Hematopoietic multipotent progenitor cell (in vitro differentiated cells): ENCODE data around the gene POU6F2. TPM values are rescaled to one million over a fixed set of nuclear protein-coding genes. Genes with fewer than 3 reads are reported as not detected.

ENCODE experiments used
- DNase-seq, 3 donors: peaks; one replicate each; pipeline ENCODE4 v3.0.0-alpha.2; 2011 to 2015; ENCODE audit warnings: low read depth in 2 of 3, low spot score in 2 of 3
- total RNA-seq: library from RNA; depleted of rRNA; stranded (reverse); fragments of >200 nt; gene quantifications from one replicate; pipeline ENCODE4 v1.2.3, GENCODE V29; 2012

POU6F2 gene
- total RNA-seq, 1 donor, result not detected

DNA sequence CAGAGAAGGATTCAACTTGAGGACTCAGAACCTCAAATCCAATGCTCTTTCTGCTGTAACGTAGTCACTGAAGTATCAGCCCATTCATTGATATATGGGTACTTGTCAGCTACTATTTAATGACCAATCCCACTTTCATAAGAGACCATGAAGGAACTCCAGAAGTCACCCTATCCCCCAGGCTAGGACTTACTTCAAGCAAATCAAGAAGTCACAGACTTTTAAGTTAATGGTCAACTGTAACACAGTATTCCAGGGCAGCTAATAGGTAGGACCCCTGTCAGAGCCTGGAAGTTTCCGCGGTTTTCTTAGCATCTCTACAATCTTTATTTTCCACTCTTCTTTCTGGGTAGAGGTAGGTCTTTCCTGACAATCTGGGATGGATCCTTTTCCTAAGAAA is 269.9 kb downstream of the POU6F2 start:
- DNase-seq, result no peak

DNA sequence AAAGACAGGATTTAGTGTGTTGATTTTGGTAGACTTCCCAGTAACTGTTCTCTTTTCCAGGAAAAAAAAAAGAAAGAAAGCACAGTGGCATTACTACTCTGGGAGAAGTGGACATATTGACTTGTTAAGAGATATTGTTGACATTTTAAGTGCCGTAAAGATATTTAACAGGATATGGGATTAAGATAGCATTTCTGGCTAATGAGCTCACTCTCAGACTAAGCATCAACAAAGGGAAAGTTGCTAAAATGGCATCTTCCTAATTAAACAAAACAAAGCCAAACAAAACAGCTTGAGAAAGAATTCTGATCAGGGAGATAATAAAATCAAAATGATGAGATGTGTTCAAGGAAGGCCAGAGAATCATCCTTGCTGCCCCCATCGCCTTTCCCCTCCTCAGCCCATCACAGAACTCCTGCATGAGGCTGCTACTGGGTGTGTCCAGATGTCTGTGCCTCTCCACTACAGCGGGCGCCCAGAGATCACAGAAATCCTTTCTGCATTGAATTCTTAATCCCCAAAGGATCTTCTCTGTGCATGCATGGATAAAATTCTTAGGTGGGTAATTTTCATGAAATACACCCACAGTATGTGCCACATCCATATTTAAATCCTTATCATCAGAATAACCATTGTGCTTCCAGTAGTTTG is 270.5 kb downstream of the POU6F2 start:
- DNase-seq, result no peak

DNA sequence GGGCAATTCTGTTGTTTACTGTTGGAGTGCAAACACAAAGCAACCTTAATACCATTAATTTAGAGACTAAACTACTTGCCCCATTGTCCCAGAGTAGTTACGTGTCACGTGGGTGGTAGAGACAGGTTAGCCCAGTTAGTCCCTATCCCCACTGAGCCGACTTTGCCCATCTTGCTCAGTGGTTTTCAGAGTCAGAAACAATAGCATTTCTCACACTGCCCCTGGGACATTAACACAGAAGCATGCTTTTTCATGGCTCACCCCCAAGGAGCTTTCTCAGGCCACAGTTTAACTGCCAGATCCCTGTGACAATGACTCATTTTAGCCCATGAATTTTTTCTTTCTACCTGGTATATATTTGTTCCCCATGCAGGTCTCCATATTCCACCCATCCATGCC is 271.0 kb downstream of the POU6F2 start:
- no peak for DNase-seq

DNA sequence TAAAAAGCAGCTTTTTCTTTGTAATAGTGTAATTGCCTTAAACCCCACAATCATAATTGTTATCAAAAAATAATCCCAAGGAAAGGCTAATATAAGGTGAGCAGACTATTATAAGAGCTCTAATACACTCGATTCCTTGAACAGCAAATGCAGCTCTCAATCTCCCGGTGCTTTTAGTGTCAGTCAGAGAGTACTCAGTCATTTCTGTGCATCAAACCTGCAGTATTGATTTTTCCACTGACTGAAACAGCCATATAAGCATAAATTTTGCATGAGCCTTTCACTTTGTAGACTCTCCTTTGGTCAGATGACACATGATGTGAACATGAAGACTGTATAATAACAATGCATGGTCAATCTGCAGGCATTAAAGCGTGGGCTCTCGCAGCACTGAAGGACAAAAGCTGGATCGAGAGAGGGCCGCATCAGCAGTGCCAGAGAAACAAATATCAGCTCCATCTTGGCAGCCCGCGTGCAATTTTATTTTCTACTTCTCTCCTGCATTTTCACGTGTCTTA is 272.0 kb downstream of the POU6F2 start:
- DNase-seq, result no peak

DNA sequence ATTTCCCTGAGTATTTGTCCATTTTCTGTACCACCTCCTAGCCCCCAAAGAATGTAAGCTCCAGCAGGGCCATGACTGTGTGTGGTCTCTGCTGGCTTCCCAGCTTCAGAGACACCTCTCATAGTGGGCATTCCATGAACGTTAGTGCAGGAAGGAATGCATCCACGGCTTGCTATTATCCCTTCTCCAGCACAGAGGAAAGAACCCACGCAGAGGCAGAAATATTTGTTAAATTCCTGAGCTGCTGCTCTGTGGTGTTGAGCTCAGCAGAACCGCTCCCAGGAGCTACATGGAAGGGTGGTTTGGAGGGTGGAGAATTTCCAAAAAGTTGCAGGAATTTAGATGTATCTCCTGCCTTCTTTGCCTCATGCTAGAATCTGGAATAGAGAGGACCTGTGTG is 275.2 kb downstream of the POU6F2 start:
- DNase-seq, result no peak

DNA sequence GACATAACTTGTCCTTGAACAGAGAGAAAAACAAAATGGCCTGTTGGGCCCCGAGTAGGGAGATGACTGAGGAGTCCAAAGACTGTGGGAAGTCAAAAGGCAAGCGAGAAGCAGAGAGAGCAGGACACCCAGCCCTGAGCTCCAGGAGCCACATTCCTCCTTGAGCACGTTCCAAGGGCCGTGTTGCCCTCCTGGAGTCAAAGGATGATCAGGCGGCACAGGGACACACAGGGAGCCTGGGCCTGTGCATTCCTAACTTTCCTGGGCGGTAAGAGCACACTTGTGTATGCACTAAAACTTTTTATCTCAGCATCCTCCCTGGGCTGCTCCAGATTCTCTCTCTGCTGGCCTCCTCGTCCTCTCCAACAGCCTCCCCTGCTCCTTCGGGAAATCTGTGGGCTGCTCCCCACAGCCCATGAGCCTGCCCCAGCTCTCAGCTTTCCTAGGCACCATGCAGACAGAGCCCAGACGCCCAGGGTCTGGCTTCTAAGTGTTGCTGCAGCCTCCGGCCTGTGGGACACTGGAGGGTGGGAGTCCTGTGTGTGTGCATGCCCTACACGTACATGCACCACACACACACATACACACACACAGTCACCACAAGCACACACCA is 281.8 kb downstream of the POU6F2 start:
- no peak for DNase-seq

DNA sequence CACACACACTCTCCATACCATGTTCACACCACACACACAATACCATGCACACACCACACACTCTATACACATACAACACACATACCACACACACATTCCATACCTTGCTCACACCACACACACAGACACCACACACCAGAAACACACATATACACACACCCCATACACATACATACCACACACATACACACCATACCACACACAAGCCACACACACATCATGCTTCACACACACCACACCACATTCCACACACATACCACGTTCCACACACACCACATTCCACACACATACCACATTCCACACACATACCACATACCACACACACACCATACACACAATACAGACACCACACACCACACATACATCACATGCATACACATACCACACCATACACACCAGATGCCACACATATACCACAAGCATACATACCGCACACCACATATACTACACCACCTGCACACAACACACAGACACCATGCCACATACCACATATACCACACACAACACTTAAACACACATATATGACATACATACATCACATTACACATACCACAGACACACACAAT is 282.7 kb downstream of the POU6F2 start:
- DNase-seq, result no peak

DNA sequence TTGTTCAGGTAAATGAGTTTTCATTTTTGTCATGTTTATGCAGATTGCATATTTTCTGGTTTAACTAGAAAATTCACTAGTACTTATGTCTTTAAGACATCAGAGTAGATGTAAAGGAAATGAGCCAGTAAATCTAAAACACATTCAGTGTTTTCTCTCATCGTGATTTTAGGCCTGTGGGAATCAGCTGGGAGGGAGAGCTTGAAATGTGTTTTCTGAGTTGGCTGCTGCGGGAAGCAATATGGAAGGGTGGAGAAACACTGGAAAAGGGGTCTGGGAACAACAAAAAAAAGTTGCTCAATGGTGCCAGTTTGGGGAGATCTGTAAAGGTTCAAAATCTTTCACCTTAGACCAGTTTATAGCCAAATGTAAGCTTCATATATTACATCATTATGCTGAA is 284.1 kb downstream of the POU6F2 start:
- no peak for DNase-seq

DNA sequence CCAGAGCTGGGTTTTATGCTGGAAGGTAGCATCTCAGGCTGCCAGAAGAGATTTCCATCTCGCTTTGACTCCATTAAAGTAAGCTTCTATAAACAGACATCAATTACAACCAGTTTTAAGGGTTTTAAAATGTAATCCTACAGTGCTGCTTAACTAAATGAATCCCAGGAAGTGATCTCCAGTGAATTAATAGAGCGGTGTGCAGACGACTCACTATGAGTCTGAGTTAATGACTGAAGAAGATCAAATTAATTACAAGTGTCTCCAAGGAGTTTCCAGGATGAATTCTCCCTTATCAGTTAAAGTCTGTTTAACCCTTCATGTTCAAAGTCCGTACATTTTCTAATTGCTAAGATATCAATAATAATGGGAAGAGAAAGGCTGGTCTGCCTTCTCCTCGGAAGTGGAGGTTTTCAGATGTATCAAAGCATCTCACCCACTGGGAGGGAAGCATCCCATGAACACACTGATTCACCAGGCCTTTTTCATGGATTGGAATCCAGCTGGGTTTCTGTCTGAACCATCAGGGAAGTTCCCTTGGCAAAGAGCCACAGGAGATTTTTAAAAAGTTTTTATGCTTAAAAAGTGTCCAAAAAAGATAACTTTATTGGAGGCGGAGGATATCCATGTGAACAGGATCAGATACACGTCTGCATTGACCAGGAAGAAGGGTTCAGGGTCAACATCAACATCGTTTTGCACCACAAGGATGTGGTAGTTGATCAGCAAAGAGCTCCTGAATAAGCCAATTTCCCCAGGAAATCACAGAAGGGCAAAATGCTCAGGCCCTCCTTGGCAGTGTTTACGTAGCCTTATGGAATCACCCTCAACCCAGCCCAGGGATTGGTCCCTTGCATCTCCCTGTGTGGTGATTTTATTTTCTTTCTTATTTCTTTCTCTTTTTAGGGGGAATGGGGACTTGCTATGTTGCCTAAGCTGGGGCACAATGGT is 288.2 kb downstream of the POU6F2 start:
- no peak for DNase-seq

DNA sequence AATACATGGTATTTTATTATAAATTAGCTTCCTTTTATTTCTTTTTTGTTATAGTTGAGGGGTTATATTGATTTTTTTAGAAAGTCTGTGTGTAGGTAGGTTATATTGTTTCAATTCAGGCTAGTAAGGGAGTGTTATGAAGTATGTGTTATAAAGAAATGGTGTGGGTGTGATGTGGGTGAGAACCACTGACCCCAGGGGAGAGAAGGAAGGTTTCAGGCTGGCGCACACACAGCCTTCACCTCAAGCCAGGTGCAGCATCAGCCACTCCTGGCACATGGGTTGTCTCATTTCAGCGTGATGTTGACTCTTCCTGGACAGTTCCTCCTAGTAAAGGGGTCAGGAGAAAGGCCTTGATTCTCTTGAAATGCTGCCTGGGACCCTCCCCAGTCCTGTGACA is 291.3 kb downstream of the POU6F2 start:
- no peak for DNase-seq

DNA sequence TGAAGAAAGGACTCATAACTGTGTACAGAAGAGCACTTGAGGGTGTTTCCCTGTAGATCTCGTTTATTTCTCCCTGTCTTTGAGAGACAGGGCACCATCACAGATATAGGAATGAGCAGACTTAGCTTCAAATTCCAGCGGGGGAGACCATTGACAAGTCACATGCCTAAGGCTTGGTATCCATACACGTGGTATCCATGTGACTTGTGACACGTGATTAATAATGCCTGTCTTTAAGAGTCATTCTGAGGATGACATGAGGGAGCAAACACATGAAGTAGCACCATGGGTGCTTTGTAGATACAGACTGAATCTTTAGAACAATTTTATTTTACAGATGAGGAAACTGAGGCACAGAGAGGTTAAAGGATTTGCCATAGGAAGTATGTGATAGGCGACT is 292.3 kb downstream of the POU6F2 start:
- DNase-seq, result no peak

DNA sequence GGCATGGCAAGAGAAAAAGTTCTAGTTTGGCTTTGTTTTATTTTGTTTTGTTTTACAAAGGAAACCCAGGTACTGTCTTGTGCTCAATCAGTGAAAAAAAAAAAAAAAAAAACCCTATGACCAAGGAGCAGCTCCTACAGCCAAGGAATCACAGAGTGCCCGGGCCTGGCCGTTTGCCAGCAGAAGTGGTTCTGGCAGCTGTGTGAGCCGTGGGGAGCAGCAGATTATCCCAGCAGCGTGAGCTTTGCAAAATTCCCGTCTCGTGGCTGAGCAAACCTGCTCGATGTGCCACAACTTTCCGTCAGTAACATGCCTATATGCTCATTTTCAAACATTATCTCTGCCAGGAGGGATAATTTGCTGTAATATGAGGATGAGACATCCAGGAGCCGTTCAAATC is 293.7 kb downstream of the POU6F2 start:
- no peak for DNase-seq

DNA sequence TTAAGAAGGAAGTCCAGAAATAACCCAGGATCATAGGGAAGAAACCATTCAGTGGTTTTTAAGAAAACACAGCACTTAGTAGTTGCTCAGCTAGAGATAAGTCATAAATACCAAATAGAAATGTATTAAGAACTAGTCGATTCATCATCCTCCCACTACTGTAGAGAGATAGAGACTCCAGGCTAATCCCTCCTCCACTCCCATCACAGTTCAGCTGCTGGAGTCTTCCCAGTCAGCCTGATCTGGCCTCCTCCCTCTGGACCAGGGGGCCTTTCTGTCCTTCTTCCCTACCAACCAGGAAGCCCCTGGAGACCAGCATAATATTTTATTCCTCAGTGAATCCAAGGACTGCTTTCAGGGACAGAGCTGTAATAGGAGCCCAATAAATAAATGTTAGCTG is 294.4 kb downstream of the POU6F2 start:
- DNase-seq, result no peak

DNA sequence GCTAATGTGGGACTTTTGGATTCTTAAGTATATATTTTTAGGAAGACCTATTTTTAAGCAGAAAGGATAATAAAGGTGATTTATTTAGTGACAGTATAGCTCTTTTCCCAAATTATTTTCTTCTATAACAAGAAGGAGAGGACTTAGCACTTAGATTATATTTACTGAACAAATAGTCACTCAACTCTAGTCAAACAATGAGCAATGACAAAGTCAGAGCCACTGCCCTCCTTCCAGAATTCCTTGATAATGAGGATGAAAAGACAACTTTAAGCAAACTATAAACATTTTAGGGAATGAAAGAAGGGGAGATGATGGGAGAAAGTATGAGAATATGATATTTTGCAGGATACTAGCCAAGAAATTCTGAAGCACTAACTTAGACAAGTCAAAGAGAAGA is 295.0 kb downstream of the POU6F2 start:
- no peak for DNase-seq

DNA sequence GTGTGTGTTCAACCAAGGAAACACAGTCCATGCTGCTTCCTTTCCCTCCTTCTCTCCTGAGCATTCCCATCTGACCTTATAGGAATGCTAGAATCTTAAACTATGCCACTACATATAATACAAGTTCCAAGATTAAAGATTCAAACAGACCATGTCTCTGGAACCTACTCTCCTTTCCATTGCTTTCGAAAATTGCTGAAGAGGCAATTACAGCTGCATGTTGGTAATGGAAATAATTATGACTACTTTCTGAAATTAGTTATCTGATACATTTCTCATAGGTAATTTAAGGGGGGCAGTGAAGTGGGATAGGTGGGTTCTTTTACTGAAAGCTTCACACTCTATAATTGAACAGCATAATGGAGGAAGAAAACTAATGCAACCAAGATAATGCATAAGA is 302.6 kb downstream of the POU6F2 start:
- no peak for DNase-seq

DNA sequence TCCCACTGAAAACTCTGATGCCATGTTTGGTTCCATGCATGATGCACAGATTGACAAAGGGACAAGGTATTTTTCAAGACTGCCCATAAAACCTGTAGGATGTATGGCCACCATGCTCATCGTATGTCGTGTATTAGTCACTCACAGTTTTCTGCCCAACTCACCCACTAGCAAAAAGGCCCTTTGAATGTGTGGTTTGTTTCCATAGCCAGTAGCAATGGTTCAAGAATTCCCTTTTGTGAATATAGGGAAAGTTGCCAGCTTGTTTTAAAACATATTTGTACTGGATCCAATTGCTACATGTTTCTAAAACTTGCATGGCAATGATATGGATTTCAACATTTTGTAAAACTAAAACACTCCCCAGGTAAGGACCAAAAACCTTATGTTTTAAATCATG is 307.5 kb downstream of the POU6F2 start:
- DNase-seq, result no peak

DNA sequence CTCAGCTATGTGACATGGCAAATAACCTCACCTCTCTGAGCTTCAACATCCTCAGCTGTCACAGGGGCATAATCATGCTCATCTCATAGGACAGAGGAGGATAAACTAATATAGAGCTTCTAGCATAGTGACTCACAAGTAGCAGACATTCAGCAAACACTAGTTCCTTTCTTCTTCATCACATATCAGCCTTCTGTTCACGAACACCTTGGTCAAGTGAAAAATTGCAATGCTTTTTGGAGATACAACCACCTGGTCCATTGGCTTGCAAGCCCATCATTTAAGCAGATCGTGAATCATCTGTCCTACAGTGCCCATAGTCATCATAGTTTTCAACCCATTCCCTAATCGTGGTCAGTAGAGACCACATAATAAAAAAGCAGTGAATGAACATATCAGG is 310.6 kb downstream of the POU6F2 start:
- no peak for DNase-seq

DNA sequence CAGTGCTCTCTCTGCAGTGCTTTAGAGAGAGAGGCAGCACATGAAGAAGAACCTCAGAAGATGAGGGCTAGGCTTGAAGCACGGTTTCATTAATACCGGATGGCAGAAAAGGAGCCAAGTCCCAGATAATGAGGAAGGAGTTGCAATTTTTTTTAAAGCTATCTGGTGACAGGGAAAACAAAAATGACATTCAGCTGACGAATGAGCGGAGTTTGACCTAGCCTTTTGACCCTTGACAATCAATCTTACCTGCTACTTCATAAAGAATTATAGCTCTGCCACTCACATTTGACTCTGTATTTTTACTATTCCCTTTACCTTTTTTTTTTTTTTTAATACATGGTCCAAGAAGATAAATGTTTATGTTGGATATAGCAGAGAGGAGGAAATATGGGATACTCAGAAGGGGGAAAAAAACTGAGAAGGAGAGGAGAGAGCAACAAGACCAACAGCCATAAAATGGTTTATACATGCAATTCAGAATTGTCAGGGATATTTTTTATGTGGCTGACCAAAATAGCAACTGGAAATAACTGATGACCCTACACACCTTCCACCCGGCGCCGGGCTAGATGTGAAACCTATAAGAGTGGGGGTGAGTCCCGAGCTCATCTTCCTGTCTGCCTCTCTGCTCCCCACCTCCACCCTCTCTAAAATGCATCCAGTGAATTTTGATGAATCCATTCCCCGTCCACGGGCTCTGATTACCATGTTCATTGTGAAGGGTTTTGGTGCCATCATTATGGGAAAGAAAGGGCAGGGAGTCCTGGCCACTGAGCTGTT is 314.1 kb downstream of the POU6F2 start:
- DNase-seq, result no peak

DNA sequence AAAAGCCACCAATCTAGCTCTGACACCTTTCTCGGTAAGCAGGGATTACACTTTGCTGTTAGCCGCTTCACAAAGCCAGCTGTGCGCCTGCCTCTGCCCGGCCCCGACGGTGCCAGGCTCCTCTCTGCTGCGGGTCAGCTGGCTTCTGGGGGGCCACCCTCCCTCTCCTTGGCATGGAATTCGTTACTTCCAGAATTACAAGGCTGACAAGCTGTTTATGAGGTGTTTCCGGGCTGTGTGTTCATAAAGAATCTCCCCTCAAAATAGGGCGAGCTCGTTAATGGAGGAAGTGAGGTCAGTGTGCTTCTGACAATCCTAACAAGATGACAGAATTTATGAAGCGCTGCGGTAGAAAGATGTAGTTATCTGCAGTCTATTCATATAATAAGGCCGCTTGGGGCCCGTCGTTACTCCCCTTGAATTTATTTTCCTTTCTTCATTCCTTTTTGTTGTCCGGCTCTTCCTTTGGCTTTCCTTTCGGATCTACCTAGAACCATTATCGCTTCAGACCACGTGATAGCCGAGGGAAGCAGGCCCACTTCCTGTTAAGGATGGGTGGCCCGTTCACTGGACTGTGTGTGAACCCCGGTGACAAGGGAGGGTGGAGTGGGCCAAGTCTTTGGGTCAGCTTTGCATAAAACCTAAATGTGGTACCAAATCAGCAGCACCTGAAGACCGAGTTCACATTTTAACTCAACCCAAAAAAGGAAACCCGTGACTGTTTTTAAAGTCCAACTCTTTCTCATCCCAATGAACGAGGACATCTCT is 315.5 kb downstream of the POU6F2 start:
- DNase-seq, result no peak

DNA sequence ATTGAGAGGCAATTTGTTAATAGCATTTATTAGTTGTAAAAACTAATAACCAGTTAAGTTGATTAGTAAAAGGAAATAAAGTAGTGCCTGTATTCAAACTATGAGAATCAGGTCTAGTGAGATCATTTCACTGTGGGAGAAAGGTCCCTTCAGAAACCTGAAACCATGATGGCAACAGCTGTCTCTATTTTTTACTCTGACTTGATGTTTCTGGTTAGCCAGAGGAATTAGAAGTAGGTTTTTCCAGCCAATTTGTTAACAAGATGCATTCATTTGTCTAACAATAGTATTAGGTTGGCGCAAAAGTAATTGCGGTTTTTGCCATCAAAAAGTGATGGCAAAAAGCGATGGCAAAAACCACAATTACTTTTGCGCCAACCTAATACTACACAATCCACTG is 316.3 kb downstream of the POU6F2 start:
- no peak for DNase-seq
